Stimulated activated CD4-positive, alpha-beta T cell treated with anti-CD3 and anti-CD28 coated beads, Interleukin-15, amount 100 ng/mL, for 48 hours (primary cell): ENCODE data around the gene INSYN2A.

Experiments used
- DNase-seq, 2 donors: peaks; one replicate each; pipeline ENCODE4 v3.0.0-alpha.2; 2020; ENCODE audit warnings: low read depth in 2 of 2

Gene INSYN2A

GRCh38 chr10:127151981-127152699 is 44.3 kb downstream of the INSYN2A start:
- DNase-seq: no peak

- DNase-seq: no peak
Observed at GRCh38 chr10:127151541-127151940, 44.9 kb downstream of the INSYN2A start.

GRCh38 chr10:127150136-127150535 is 46.3 kb downstream of the INSYN2A start:
- DNase-seq: no peak

GRCh38 chr10:127149501-127150081 is 46.8 kb downstream of the INSYN2A start:
- DNase-seq: no peak

- DNase-seq: no peak
Observed at GRCh38 chr10:127148933-127149220, 47.5 kb downstream of the INSYN2A start.

GRCh38 chr10:127148066-127148932 is 48.1 kb downstream of the INSYN2A start:
- no peak for DNase-seq

GRCh38 chr10:127146661-127147060 is 49.7 kb downstream of the INSYN2A start:
- no peak for DNase-seq
